GM12875 (cell line): ENCODE data around the gene ULK1.

Experiments used
- H3K4me3 ChIP-seq: one replicate; pipeline ENCODE4 v1.5.1; 2011; ENCODE audit warnings: low read depth, low read length, control low read depth
- TF ChIP-seq, protein P1 (sequence below): IDR thresholded peaks from 2 replicates; pipeline ENCODE4 v1.5.1; 2011; ENCODE audit warnings: low read depth, mild to moderate bottlenecking, control low read depth, inconsistent platforms, low read length, moderate library complexity, borderline replicate concordance; ENCODE audit not compliant: insufficient read depth

ULK1 gene

DNA sequence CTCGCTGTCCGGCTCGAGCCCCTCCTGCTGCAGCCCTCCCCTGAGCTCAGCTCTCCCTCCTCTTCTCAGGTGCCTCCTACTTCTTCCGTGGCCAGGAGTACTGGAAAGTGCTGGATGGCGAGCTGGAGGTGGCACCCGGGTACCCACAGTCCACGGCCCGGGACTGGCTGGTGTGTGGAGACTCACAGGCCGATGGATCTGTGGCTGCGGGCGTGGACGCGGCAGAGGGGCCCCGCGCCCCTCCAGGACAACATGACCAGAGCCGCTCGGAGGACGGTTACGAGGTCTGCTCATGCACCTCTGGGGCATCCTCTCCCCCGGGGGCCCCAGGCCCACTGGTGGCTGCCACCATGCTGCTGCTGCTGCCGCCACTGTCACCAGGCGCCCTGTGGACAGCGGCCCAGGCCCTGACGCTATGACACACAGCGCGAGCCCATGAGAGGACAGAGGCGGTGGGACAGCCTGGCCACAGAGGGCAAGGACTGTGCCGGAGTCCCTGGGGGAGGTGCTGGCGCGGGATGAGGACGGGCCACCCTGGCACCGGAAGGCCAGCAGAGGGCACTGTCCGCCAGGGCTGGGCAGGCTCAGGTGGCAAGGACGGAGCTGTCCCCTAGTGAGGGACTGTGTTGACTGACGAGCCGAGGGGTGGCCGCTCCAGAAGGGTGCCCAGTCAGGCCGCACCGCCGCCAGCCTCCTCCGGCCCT lies 43.4 kb upstream of the ULK1 start:
- no peak overlapping the region for H3K4me3 ChIP-seq
- TF ChIP-seq, protein P1, sequence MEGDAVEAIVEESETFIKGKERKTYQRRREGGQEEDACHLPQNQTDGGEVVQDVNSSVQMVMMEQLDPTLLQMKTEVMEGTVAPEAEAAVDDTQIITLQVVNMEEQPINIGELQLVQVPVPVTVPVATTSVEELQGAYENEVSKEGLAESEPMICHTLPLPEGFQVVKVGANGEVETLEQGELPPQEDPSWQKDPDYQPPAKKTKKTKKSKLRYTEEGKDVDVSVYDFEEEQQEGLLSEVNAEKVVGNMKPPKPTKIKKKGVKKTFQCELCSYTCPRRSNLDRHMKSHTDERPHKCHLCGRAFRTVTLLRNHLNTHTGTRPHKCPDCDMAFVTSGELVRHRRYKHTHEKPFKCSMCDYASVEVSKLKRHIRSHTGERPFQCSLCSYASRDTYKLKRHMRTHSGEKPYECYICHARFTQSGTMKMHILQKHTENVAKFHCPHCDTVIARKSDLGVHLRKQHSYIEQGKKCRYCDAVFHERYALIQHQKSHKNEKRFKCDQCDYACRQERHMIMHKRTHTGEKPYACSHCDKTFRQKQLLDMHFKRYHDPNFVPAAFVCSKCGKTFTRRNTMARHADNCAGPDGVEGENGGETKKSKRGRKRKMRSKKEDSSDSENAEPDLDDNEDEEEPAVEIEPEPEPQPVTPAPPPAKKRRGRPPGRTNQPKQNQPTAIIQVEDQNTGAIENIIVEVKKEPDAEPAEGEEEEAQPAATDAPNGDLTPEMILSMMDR: peak; percentile 52; the same call in 1 of the 2 replicates

- no peak overlapping the region for H3K4me3 ChIP-seq
- TF ChIP-seq, protein P1: no peak
These were observed 42.5 kb upstream of the ULK1 start for GRCh38 chr12:131851741-131852550.

DNA sequence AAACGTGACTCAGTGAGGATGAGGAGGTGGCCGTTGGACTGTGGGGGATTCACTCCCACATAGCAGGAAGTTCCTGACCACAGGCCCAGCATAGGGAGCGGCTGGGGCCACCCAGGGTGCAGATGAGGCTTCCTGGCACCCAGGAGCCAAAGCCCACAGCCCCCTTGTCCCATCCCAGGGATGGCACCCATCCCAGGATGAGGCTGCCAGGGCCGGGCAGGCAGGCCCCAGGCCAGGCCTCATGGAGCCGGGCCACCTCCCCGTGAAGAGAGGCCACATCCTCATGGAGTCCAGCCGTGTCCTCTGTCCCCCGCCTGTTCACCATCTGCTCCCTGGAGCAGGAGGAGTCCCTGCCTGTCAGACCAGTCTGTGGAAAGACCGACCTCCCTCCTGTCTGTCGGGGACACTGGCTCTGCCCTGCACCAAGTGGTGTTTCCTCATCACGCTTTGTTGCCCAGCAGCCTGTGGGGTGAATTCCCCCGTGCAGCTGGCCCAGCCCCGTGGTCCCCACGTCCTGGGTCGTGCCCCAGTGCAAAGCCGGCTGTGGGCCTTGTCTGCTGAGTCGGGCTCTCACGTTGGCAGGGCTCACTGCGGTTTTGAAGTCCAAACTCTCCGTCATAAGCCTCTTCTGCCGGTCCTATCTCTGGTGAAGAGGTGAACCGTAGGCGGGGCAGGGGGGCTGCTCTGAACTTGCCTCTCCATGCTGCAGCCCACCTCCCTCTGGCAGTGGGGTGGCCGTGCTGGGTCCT lies 41.7 kb upstream of the ULK1 start:
- H3K4me3 ChIP-seq: no peak overlapping the region
- TF ChIP-seq, protein P1: no peak

DNA sequence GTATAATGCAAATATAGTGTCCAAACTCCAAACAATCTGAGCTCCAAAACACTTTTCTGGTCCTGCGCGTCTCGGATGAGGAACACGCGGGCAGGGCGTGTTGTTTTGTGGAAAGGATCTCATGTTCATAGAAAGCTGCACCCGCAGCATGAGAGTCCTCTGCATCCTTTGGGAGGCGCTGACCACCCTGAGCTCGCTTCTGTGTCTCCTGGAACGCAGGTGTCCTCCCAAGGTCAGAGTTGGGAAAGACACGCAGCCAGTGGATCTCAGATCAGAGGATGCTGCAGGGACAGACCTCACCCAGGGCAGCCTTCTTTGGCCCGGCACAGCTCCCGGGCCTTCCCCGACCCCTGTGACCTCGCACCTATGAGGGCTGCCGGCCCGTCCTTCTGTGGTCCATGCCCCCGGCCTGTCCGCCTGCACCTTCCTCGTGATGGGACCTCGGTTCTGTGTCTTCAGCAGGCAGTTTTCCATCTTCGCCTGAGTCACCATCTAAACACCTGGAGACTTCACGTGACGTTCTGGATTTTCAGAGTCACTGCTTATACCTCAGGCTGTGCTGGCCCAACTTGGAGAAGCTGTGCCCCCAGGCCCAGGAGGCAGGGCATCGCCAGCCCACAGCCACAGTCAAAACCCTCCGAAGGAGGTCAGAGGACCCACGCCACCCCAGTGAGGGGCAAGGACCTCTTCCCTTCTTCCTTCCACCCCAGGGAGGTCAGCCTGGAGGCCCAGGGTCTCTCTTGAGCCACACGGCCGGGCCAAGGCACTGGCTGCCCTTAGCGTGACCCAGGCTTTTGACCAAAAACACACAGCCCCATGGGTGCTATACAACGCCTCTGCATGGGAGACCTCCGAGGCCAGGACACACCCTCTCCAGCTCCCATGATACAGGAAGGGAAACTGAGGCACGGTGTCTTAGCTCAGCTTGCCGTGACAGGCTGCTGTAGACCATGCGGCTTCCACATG lies 40.3 kb upstream of the ULK1 start:
- H3K4me3 ChIP-seq: no peak overlapping the region
- TF ChIP-seq, protein P1: no peak

DNA sequence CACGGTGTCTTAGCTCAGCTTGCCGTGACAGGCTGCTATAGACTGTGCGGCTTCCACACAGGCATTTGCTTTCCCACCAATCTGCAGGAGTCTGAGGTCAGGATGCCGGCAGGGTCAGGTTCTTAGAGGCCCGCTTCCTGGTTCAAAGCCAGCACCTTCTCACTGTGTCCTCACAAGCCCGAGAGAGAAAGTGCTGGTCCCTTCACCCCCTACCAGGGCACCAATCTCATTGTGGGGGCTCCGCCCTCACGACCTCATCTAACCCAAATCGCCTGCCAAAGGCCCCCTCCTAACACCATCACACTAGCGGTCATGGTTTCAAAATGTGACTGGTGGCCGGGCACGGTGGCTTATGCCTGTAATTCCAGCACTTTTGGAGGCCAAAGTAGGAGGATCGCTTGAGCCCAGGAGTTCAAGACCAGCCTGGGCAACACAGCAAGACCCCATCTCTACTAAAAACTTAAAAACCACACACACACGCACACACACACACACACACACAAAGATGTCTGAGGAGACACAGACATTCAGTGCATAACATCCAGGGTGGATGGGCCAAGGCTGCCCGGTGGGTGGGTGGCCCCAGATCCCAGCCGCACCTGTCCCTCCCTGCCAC lies 39.5 kb upstream of the ULK1 start:
- no peak overlapping the region for H3K4me3 ChIP-seq
- TF ChIP-seq, protein P1: no peak
